NCI-H446 treated with DMSO at 0.1 percent for 48 hours (cell line): Measurements from ENCODE around the gene EGFR.

ENCODE experiments used
- DNase-seq: peaks from one replicate; lab custom pipeline; 2025; lab: John Stamatoyannopoulos, UW

The EGFR gene

GRCh38 chr7:55172881-55173609, 154.2 kb downstream of the EGFR start:
- no peak for DNase-seq

GRCh38 chr7:55173671-55174070, 154.9 kb downstream of the EGFR start:
- no peak for DNase-seq

GRCh38 chr7:55174456-55174855, 155.6 kb downstream of the EGFR start:
- no peak for DNase-seq

- DNase-seq = no peak
These were observed 156.0 kb downstream of the EGFR start for GRCh38 chr7:55174856-55175255.

- no peak for DNase-seq
These were observed 158.3 kb downstream of the EGFR start for GRCh38 chr7:55177068-55177530.

- no peak for DNase-seq
These were observed 158.9 kb downstream of the EGFR start for GRCh38 chr7:55177589-55178261.

GRCh38 chr7:55178292-55178862, 159.6 kb downstream of the EGFR start:
- DNase-seq = no peak

GRCh38 chr7:55178863-55179773, 160.3 kb downstream of the EGFR start:
- DNase-seq = no peak

GRCh38 chr7:55179931-55180682, 161.3 kb downstream of the EGFR start:
- no peak for DNase-seq

- DNase-seq = no peak
These were observed 162.2 kb downstream of the EGFR start for GRCh38 chr7:55180963-55181542.

GRCh38 chr7:55181762-55182161, 162.9 kb downstream of the EGFR start:
- no peak for DNase-seq

- DNase-seq = no peak
These were observed 165.1 kb downstream of the EGFR start for GRCh38 chr7:55183897-55184296.

- no peak for DNase-seq
These were observed 166.5 kb downstream of the EGFR start for GRCh38 chr7:55185321-55185802.

GRCh38 chr7:55185941-55186609, 167.3 kb downstream of the EGFR start:
- DNase-seq = no peak

GRCh38 chr7:55187701-55188491, 169.1 kb downstream of the EGFR start:
- DNase-seq = no peak

- no peak for DNase-seq
These were observed 169.8 kb downstream of the EGFR start for GRCh38 chr7:55188590-55189138.

- DNase-seq = no peak
These were observed 170.4 kb downstream of the EGFR start for GRCh38 chr7:55189146-55189766.

- no peak for DNase-seq
These were observed 171.1 kb downstream of the EGFR start for GRCh38 chr7:55189878-55190436.
